Caco-2 (cell line): ENCODE data around the gene VAV2. TPM values are rescaled to one million over a fixed set of nuclear protein-coding genes. Genes with fewer than 3 reads are reported as not detected.

ENCODE experiments used
- BruUV-seq: library from RNA; stranded (reverse); fragments of 400-500 nt; replicated peaks from 2 replicates; lab custom pipeline; 2021; lab: Mats Ljungman, UMichigan
- CTCF ChIA-PET: fragments of 300-600 bp; sonication (Branson Sonifier 250); formaldehyde crosslinking; loops from one replicate; lab custom pipeline; 2022; ENCODE audit warnings: antibody characterized with exemption; lab: Charles Lee
- POLR2A ChIA-PET: fragments of 300-600 bp; sonication (Branson Sonifier 250); formaldehyde crosslinking; loops from one replicate; lab custom pipeline; 2022; ENCODE audit warnings: antibody characterized with exemption; lab: Charles Lee
- DNase-seq, 2 experiments: peaks; one replicate each; pipeline versions ENCODE4 v3.0.0 to v3.0.0-alpha.2; 2020 to 2022
- H3K27me3 ChIP-seq: replicated peaks from 2 replicates; pipeline ENCODE4 v1.6.0; 2011; ENCODE audit warnings: low read length; ENCODE audit not compliant: control insufficient read depth, insufficient read depth
- H3K36me3 ChIP-seq: 2 replicates; pipeline ENCODE4 v1.5.1; 2011; ENCODE audit warnings: low read length; ENCODE audit not compliant: control insufficient read depth, insufficient read depth
- H3K4me1 ChIP-seq: fragments of 250-450 bp; sonication (Bioruptor Pico); 2 replicates; pipeline ENCODE4 v1.5.1; 2020; ENCODE audit warnings: mild to moderate bottlenecking
- H3K4me3 ChIP-seq: 2 replicates; pipeline ENCODE4 v1.5.1; 2011; ENCODE audit warnings: low read depth, mild to moderate bottlenecking, control low read depth, low read length
- H3K9me3 ChIP-seq: fragments of 250-450 bp; sonication (Bioruptor Pico); 2 replicates; pipeline ENCODE4 v1.5.1; 2020; ENCODE audit warnings: mild to moderate bottlenecking, moderate library complexity
- H3K27ac Mint-ChIP-seq: one replicate; pipeline ENCODE4 v1.8.0; 2022; ENCODE audit warnings: mixed read lengths; ENCODE audit not compliant: unreplicated experiment
- H3K27me3 Mint-ChIP-seq: one replicate; pipeline ENCODE4 v1.8.0; 2022; ENCODE audit warnings: mixed read lengths; ENCODE audit not compliant: insufficient read depth, unreplicated experiment
- H3K36me3 Mint-ChIP-seq: one replicate; pipeline ENCODE4 v1.8.0; 2022; ENCODE audit warnings: mild to moderate bottlenecking, mixed read lengths; ENCODE audit not compliant: insufficient read depth, unreplicated experiment
- H3K4me1 Mint-ChIP-seq: one replicate; pipeline ENCODE4 v1.8.0; 2022; ENCODE audit warnings: low read depth, mixed read lengths; ENCODE audit not compliant: unreplicated experiment
- H3K4me3 Mint-ChIP-seq: one replicate; pipeline ENCODE4 v1.8.0; 2022; ENCODE audit warnings: mild to moderate bottlenecking, moderate library complexity, mixed read lengths; ENCODE audit not compliant: unreplicated experiment
- H3K9me3 Mint-ChIP-seq: one replicate; pipeline ENCODE4 v1.8.0; 2022; ENCODE audit warnings: mixed read lengths; ENCODE audit not compliant: unreplicated experiment
- CTCF ChIP-seq, 2 experiments: fragments of 200-600 bp in 1 of 2; IDR thresholded peaks; 1 replicate in 1 of 2; 2 replicates in 1 of 2; pipeline versions ENCODE4 v1.5.1 to v1.8.0; 2011 to 2022; ENCODE audit warnings: antibody characterized with exemption in 1 of 2, control low read depth in 1 of 2, inconsistent platforms in 1 of 2, low read depth in 1 of 2, low read length in 1 of 2, mild to moderate bottlenecking in 1 of 2, moderate library complexity in 1 of 2; ENCODE audit not compliant: insufficient read depth in 1 of 2, severe bottlenecking in 1 of 2, unreplicated experiment in 1 of 2
- intact Hi-C: fragments of 100-400 bp; cut with micrococcal nuclease; formaldehyde crosslinking; loops from one replicate; pipeline ENCODE4 v1.10.0; 2022; ENCODE audit not compliant: unreplicated experiment
- total RNA-seq: library from RNA; stranded (reverse); gene quantifications from 2 replicates; pipeline ENCODE4 v1.2.3, GENCODE V29; 2022

Gene VAV2
- total RNA-seq, 1 experiment from 2014 or later: 55.3 TPM

- CTCF ChIA-PET: interaction anchor here (0.6 kb wide), 1 partner anchor 10 kb away, joined by 3 read pairs; no protein-coding TSS in a partner anchor
- no peak for TF ChIP-seq CTCF (IDR thresholded peaks at IDR 0.05; ENCODE audit: insufficient read depth in 1 of 2, low read depth in 1 of 2, low read length in 1 of 2, severe bottlenecking in 1 of 2, unreplicated experiment in 1 of 2)
- Histone ChIP-seq H3K4me1 (no peaks in the 10 kb centered on the region), H3K27me3 (no peaks in the 10 kb centered on the region), H3K4me3 (no peak overlapping the region), H3K9me3 (no peaks in the 10 kb centered on the region), H3K36me3 (no peaks in the 10 kb centered on the region; the same call in 1 of the 2 replicates)
- intact Hi-C loops: no loop called here
- no peaks in the 10 kb centered on the region for H3K9me3 Mint-ChIP-seq
- H3K4me3 Mint-ChIP-seq: no peak overlapping the region
- peaks cover 22% of the 10 kb centered on the region for H3K36me3 Mint-ChIP-seq
- no peak overlapping the region for H3K27ac Mint-ChIP-seq
- DNase-seq: no peak
- no TSS peak for BruUV-seq
- H3K4me1 Mint-ChIP-seq: peaks cover 14% of the 10 kb centered on the region
- POLR2A ChIA-PET: no interaction called here
- no peaks in the 10 kb centered on the region for H3K27me3 Mint-ChIP-seq
Measured at GRCh38 chr9:133914442-133915342, 77.4 kb downstream of the VAV2 start.

GRCh38 chr9:133913571-133914369, 78.4 kb downstream of the VAV2 start:
- DNase-seq: no peak
- Histone ChIP-seq H3K4me3 (no peak overlapping the region), H3K36me3 (no peaks in the 10 kb centered on the region; the same call in 1 of the 2 replicates), H3K4me1 (no peaks in the 10 kb centered on the region), H3K9me3 (no peaks in the 10 kb centered on the region), H3K27me3 (no peaks in the 10 kb centered on the region)
- BruUV-seq: no TSS peak
- H3K4me1 Mint-ChIP-seq: peaks cover 14% of the 10 kb centered on the region
- no peaks in the 10 kb centered on the region for H3K9me3 Mint-ChIP-seq
- H3K27ac Mint-ChIP-seq: no peak overlapping the region
- ChIA-PET POLR2A (no interaction called here), CTCF (interaction anchor here (0.6 kb wide), 1 partner anchor 19 kb away, joined by 3 read pairs; no protein-coding TSS in a partner anchor)
- intact Hi-C loops: no loop called here
- H3K4me3 Mint-ChIP-seq: no peak overlapping the region
- no peak for TF ChIP-seq CTCF (IDR thresholded peaks at IDR 0.05; ENCODE audit: insufficient read depth in 1 of 2, low read depth in 1 of 2, low read length in 1 of 2, severe bottlenecking in 1 of 2, unreplicated experiment in 1 of 2)
- H3K36me3 Mint-ChIP-seq: peaks cover 16% of the 10 kb centered on the region
- no peaks in the 10 kb centered on the region for H3K27me3 Mint-ChIP-seq

GRCh38 chr9:133910855-133911514, 81.1 kb downstream of the VAV2 start:
- ChIA-PET CTCF (no interaction called here), POLR2A (no interaction called here)
- Mint-ChIP-seq H3K4me1 (peaks cover 6% of the 10 kb centered on the region), H3K27ac (no peak overlapping the region), H3K4me3 (no peak overlapping the region), H3K9me3 (no peaks in the 10 kb centered on the region), H3K27me3 (no peaks in the 10 kb centered on the region), H3K36me3 (peaks cover 20% of the 10 kb centered on the region)
- no peaks in the 10 kb centered on the region; the same call in 1 of the 2 replicates for H3K36me3 ChIP-seq
- H3K9me3 ChIP-seq: no peaks in the 10 kb centered on the region
- intact Hi-C loops: no loop called here
- TF ChIP-seq CTCF (IDR thresholded peaks at IDR 0.05; ENCODE audit: insufficient read depth in 1 of 2, low read depth in 1 of 2, low read length in 1 of 2, severe bottlenecking in 1 of 2, unreplicated experiment in 1 of 2): no peak
- H3K4me1 ChIP-seq: no peaks in the 10 kb centered on the region
- H3K27me3 ChIP-seq: no peaks in the 10 kb centered on the region
- BruUV-seq: no TSS peak
- DNase-seq: no peak
- H3K4me3 ChIP-seq: no peak overlapping the region
